GM12891 (cell line): ENCODE measurements around the gene WDCP.

Source experiments
- PAX5 ChIP-seq: IDR thresholded peaks from 2 replicates; pipeline ENCODE4 v1.6.1; 2011; ENCODE audit warnings: low read length, moderate library complexity, mild to moderate bottlenecking; ENCODE audit not compliant: insufficient read depth, severe bottlenecking
- POLR2A ChIP-seq: IDR thresholded peaks from 2 replicates; pipeline ENCODE4 v1.6.1; 2011; ENCODE audit warnings: low read depth, low read length, control low read depth
- POLR2AphosphoS5 ChIP-seq: IDR thresholded peaks from 2 replicates; pipeline ENCODE4 v1.6.1; 2011; ENCODE audit warnings: low read depth, low read length, control low read depth
- POU2F2 ChIP-seq: IDR thresholded peaks from 2 replicates; pipeline ENCODE4 v1.6.1; 2011; ENCODE audit warnings: low read depth, mild to moderate bottlenecking, control low read depth, low read length, moderate library complexity
- SPI1 ChIP-seq: IDR thresholded peaks from 2 replicates; pipeline ENCODE4 v1.6.1; 2011; ENCODE audit warnings: low read depth, low read length, control low read depth
- TAF1 ChIP-seq: IDR thresholded peaks from 2 replicates; pipeline ENCODE4 v1.6.1; 2011; ENCODE audit warnings: low read depth, low read length, control low read depth

DNA sequence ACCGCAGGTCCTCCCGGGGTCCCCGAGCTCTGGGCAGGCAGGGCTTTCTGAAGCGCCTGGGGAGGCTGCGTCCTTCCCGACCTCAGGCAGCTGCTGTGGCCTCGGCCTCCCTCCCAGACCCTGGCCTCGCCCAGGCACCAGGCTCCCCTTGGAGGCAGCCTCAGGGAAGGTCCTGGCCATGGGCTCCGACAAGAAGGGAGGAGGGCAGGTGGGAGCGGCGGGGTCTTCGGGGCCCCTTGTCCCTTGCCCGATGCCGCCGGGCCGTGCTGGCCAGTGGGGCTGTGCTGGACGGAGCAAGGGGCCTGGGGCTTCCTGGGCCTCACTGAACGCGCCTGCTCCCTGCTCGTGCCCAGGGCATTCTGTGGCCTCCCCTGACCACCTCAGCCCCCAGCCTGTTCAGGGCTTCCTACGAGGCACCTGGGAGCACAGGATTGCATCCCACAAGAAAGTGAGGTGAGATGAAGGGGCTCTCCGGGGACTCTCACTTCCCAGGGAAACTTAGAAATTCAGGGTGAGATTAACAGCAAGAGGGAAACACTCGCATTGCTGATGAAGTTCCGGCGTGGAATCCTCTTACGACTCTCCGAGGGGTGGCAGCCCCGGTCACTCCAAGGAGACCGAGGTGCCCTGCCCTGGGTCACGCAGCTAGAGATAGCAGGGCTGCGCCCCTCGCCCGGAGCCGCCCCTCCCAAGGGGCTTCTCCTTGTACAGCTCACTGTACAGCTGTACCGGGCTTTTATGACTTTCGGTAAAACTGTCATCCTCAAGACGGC, 36.5 kb downstream of the WDCP start:
- TF ChIP-seq POLR2A, result no peak
- TF ChIP-seq POLR2AphosphoS5, result no peak
- no peak for TF ChIP-seq TAF1
- no peak for TF ChIP-seq SPI1
- TF ChIP-seq POU2F2, result no peak
- no peak for TF ChIP-seq PAX5
